Measurements from ENCODE around the gene PPL. TPM values are rescaled to one million over a fixed set of nuclear protein-coding genes. Genes with fewer than 3 reads are reported as not detected.
"Not testable (repeated sequence)": the region's sequence is repeated elsewhere in the genome, so short reads cannot be mapped to it uniquely, and the experiment has no call there.

The PPL gene
- total RNA-seq, 1 donor from 2014 or later = 5.4 TPM

DNA sequence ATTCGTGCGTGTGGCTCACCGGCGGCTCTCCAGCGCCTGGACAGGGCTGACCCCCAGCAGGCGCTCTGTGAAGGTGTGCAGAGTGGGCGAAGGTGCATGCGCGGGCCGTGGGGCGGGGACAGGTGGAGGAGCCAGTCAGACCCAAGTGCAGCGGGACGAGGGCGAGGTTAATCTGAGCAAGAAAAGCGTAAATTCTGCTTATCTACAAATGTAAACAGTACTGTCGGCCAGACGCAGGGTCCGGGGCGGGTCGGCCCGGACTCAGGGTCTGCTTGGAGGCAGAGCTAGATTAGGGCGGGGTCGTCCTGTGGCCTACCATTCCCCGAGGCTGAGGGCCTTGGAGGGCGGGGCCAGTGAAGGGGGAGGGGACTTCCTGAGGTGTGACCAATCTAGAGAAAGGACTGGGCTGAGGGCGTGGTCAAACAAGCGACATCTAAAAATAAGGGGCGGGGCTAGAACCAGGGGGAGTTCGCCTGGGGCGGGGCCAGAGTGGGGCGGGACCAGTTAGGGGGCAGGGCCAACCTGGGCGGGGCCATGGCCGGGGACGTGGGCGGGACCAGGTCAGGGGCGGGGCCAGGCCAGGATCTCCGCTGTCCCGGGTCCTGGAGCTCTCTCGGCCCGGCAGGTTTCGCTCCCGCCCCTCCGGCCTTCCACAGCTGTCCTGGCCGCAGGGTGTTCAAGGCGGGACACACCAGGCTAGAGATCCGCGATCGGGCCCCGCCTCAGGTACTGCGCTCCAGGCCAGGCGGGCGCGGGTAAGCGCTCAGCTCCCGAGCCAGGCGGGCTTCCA lies 21.0 kb upstream of the PPL start, which contains the start of gene SEC14L5:
Gene SEC14L5 (plus strand): TSS at position 611 of the 790 bp plus-strand sequence. CDS start 994 bp downstream, outside the sequence.
- peak; percentile 98 to 99 for DNase-seq (ENCODE audit: low read depth in 2 of 2)

DNA sequence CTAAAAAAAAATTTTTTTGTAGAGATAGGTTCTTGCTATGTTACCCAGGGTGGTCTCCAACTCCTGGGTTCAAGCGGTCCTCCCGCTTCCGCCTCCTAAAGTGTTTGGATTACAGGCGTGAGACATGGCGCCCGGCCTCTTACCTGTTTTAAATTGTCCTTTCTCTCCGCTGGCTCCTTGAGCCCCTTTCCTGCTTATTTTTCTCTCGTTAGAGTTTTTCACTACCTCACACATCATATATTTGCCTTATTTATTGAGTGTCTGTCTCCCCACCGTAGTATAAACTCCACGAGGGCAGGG lies 20.4 kb upstream of the PPL start:
- no peak for DNase-seq (ENCODE audit: low read depth in 2 of 2)

DNA sequence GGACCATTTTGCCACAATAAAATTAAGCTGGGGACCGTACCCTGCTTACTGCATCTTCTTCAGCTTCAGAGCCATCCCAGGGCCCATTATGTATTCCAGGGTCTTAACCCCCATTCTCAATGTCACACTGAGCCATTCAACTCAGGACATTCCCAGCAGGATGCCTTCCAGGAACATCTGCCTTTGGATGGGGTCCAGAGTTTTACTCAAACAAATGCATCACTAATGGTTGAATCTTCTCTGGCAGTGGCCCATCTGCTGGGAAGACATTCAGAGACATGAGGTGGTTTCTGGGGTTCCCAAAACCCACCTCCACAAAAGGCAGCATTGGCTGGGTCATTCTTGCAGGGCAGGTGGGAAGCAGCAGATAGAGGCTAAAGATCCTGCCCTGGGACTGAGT lies 17.8 kb upstream of the PPL start:
- DNase-seq (ENCODE audit: low read depth in 2 of 2) = no peak

DNA sequence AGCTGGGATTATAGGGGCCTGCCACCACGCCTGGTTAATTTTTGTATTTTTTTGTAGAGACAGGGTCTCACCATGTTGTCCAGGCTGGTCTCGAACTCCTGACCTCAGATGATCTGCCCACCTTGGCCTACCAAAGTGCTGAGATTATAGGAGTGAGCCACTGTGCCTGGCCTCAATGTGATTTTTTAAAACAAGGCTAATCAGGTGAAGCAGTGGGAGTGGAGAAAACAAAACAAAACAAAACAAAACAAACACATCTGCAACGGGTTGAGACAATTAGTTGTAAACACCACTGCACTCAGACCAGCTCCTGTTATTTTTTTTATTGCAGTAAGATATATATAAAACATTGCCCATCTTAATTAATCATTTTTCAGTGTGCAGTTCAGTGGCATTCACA lies 14.6 kb upstream of the PPL start:
- not testable (repeated sequence) for DNase-seq (ENCODE audit: low read depth in 2 of 2)

DNA sequence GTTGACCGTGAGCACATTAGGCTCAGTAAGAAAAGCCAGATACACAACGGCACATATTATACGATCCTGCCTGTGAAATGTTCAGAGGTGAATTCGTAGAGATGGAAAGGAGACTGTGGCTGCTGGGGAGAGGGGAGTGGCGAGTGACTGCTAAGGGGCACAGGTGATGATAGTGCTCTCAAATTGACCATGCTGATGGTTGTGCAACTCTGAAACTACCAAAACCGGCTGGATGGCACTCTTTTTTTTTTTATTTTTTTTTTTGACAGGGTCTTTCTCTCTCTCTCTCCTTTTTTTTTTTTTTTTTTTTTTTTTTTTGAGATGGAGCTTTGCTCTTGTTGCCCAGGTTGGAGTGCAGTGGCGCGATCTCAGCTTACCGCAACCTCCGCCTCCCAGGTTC lies 13.0 kb upstream of the PPL start:
- no peak for DNase-seq (ENCODE audit: low read depth in 2 of 2)

DNA sequence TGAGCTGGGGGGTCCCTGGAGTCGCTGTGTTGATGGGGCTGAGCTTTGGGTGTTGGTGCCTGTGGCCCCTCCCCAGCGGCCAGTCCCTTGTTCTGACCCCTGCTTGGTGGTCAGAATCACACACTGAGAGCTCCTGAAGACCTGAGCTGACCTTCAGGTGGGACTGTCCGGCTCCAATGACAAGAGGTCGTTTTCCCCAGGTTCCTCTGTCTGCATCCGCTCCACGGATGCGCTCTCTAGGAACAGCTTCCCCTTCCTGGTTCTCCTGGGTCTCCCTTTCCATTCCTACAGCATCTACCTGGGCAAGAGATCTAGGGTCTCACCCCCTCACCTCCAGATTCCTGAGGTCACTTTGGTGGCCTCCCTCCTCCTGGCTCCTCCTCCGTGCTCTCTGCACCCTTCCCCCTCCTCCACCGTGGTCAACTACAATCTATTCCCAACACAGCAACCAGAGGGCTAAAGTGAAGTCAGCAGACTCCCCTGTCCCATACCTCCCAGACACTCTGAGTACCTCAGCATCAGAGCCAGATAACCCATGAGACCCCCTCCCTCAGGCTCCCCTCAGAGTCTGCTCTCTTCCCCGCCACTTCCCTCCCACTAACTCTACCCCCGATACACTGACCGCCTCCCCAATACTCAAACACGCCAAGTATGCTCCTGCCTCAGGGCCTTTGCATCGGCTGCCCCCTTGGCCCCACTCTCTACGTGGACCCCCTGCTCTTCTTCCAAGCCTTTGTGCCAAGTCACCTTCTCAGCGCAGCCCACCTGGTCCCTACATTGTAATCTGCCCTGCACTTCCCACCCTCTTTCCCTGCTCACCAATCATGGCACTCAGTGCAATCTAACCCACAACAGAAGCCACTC lies 12.2 kb upstream of the PPL start:
- DNase-seq (ENCODE audit: low read depth in 2 of 2) = no peak

DNA sequence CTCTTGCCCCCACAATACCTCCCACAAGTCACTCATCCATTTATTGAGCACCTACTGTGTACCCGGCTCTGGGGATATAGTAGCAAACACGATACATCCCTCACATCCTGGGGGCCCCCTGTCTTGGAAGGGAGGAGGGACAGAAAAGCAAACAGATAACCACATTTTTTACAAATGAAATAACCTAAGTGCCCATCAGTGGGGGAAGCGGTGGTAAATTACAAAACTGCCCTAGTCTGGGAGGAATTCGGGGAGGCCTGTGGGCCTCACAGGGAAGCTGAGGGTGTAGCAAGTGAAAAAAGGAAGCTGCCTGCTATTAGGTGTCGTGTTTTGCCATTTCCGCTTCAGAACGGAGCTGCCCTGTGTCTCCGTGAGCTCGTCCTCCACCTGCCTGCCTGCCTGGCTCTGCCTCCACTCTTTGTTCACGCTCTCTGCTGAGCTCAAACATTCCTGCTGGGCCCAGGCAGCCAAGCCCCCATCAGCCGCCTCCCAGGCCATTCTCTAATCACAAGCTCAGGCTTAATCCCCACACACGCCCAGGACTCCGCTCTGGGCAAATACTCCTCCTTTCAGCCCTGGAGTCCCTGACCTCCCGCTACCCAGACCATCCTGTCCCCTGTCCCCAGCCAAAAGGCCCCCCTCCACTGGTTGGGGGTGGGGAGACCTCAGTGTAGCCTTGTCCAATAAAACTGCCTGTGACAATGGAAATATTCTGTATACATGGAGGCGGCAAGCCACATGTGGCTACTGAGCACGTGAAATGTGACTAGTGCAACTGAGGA lies 11.0 kb upstream of the PPL start:
- peak in 1 of 2 donors; percentile 36 for DNase-seq (ENCODE audit: low read depth in 2 of 2)

DNA sequence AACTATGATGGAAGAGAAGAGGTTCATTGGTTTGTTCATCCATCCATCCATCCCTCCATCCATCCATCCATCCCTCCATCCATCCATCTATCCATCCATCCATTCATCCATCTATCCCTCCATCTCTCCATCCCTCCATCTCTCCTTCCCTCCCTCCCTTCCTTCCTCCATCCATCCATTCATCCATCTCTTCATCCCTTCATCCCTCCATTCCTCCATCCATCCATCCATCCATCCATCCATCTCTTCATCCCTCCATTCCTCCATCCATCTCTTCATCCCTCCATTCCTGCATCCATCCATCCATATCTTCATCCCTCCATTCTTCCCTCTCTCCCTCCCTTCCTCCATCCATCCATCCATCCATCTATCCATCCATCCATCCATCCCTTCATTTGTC lies 10.0 kb upstream of the PPL start:
- no peak for DNase-seq (ENCODE audit: low read depth in 2 of 2)

DNA sequence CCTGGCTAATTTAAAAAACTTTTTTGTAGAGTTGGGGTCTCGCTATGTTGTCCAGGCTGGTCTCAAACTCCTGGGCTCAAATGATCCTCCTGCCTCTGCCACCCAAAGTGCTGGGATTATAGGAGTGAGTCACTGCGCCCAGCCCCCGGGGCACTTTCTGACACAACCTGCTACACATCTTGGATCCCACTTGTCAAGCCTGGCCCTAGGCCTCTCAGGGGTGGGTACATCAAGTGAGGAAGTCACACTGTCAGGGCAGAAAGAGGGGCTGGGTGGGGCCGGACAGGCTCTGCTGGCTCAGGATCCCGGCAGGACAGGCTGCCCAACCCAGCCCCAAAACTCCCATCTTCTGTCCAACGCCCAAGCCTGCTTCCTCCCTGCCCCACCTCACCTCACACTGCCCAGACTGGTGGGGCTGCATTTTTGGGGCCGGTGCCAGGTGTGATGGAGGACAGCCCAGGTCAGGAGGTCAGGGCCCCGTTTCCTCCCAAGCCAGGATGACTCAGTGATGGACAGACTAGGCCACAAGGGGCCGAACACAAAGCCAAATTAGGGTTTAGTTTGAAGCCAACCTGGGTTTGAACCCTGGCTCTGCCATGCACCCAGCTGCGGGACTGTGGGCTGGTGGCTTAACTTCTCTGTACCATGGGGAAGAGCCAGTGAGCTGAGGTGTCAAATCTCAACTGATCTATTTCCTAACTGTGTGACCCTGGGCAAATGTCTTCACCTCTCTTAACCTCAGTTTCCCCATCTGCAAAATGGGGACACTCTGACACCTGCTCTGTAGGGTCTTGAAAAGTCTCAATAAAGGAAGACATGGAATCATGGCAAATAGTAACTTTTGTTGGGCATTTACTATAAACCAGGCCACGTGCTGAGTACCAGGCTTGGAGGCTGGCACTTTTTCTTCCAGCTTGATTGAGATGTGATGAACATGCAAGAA lies 8.9 kb upstream of the PPL start:
- DNase-seq (ENCODE audit: low read depth in 2 of 2) = no peak

DNA sequence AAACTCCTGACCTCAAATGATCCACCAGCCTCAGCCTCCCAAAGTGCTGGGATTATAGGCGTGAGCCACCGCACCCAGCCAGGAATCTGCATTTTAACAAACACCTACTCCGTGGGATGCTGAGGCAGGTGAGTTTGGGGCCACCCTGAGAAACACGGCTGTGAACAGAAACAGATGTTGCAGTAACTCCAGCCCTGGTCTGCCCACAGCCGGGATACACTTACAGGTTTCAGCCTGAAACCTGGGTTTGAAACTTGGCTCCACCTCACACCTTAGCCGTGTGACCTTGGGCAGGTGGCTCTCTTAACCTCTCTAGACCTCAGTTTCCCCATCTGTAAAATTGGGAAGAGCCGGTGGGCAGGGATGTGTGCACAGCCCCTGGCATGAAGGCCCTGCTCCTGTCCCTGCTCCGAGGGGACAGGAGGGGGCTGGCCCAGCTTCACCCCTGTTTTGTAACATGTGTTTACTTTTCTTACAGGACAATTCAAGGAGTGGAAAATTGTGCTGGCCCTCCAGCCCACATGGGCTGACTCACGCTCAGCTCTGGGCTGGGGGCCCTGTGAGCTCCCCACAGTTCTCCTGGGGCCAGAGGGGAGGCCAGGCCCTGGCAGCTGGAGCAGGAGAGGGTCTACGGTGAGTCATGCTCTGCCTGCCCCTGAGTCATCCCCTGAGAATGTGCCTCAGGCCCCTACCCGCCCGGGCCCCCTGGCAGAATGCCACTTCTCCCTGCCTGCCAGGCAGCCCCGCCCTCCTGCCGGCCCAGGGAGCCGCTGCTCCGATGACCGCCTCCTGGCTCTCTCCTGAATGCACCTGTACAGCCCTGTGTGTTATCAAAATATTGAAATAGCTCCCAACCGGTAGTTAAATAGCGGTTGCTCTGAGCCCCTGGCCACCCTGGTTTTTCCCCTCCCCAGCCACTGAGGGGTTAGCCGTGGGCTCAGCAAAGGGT lies 7.7 kb upstream of the PPL start:
- DNase-seq (ENCODE audit: low read depth in 2 of 2) = peak; percentile 91 to 94

DNA sequence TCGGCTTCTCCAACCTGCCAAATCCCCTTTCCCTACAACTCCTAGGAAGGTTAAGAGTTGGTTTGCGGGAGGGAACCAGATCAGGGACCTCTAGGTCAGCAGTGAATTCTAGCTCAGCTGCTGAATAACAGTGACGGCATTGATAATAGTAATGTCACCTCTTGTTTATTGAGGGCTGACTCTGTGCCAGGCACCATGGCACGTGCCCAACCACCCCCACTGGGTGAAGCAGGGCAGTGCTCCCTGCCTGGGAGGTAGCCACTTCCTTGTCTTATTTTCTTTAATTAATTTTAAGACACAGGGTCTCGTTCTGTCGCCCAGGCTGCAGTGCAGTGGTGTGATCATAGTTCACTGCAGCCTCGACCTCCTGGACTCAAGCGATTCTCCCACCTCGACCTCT lies 5.5 kb upstream of the PPL start:
- DNase-seq (ENCODE audit: low read depth in 2 of 2) = no peak

DNA sequence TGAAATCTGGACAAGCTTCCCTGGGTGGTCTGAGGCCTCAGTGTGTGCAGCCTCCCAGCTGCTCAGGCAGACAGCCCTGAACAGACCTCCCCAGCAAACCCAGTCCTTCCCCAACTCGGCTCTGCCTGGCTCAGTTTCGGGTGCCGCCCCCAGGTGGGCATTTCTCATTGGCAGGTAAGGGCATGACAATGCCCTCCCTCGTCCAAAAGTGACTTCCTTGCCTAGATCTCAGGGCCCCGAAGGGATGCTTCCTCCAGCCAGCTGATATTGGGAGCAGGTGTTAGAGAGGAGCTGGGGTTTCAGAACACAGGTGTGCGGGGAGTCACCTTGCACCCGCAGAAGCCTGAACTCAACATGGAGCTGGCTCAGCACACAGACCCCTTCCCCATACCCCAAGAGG lies 3.8 kb upstream of the PPL start:
- no peak for DNase-seq (ENCODE audit: low read depth in 2 of 2)

DNA sequence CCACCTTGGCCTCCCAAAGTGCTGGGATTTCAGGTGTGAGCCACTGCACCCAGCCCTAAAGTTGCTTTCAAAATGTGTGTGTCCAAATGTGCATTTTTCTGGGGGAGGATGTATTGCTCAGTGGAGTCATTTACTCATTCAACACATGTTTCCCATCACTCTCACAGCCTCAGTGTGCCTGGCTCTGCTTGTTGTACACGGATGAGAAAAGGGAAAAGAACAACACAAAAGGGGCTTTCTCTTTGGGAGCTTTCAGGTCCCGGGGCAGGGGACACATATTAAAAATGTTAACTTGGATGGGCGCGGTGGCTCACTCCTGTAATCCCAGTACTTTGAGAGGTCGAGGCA lies 1.7 kb upstream of the PPL start:
- DNase-seq (ENCODE audit: low read depth in 2 of 2) = no peak

DNA sequence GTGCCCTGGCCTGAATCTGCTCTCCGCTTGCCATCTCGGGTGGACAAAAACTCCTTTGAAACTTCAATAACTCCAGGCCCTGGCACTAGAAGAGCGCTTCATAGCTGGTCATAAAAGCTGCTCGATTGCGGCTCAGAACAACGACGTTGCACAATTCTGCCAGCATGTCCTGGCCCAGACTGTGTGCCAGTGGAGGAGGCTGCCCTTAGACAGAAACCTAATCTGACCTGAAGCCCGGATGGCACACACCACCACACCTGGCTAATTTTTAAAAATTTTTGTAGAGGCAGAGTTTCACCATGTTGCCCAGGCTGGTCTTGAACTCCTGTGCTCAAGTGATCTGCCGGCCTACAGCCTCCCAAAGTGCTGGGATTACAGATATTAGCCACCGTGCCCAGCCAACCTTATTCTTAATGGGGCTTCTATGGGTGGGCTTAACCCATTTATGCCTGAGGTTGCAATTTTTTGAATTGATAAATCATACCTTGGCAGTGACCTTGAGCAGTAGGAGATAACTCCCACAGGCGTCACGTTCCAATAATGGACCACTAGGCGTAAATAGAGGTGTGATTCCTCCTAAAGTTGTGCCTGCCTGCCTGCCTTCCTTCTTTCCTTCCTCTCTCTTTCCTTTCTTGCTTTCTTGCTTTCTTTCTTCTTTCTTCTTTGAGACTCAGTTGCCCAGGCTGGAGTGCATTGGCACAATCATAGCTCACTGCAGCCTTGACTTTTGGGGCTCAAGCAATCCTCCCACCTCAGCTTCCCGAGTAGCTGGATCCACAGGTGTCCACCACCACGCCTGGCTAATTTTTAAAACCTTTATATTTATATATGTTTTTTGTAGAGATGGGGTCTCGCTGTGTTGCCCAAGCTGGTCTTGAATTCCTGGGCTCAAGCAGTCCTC lies 1.1 kb upstream of the PPL start:
- DNase-seq (ENCODE audit: low read depth in 2 of 2) = no peak

DNA sequence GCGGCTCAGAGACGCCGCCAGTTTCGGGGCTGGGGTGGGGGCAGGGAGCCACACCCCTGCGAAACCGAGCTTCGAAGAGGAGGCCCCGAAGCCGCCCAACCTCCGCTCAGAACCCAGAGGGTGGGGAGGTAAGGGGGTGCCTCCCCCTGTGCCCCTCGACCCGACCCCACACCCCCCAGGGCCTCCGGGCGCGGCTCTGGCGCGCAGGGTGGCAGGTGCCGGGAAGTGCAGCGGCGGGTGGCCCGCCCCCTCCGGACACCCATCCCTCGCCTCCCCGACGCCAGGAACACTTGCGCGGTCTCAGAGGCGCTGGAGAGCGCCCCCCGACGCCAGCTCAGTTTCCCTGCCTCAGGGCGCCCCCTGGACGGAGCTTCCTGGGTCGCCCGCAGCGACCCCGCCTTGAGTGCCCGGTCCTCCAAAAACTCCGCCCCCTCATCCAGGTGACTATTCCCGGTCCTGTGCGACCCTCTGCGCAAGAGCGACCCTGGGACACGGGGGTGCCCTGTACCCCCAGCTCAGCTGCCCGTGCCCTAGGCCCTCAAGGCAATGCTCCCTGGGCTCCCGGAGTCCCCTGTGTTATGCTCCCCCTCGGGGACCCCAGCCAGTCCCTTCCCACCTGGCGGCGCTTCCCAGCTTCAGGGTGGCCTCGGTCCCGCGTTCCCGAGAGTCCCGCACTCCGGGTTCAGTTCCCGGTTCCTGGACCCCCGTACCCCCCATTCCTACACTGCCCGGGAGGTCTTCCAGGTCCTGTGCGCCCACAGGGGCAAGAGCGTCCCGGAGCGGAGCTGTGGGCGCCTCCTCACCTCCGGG lies 562 bp downstream of the PPL start:
- DNase-seq (ENCODE audit: low read depth in 2 of 2) = no peak

DNA sequence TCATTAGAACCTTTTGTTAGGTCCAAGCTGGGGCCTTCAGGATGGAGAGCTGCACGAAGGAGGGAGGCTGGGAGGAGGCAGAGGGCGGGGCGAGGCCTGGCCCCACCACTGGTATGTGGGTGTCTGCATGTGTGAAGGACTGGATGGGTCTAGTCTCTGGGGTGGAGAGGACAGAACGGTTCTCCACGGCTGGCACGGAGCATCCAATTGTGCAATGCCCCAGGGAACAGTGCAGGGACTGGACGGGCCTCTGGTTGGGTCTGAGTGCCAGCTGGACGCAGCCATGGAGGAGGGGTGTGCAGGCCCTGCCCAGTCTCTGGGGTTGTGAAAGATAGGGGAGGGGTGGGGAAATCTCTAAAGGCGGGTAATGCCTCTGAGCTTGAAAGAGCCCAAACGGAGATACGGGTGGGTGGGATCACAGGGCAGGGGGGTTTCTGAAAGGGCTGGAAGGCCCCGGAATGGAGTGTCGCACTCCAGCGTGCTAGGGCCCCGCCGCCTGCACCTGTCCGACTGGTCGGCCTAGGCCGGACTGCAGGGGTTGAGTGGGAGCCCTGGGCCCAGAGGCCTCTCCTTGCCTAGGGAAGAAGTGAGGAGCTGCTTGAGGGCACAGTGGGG lies 1.6 kb downstream of the PPL start:
- DNase-seq (ENCODE audit: low read depth in 2 of 2) = no peak

DNA sequence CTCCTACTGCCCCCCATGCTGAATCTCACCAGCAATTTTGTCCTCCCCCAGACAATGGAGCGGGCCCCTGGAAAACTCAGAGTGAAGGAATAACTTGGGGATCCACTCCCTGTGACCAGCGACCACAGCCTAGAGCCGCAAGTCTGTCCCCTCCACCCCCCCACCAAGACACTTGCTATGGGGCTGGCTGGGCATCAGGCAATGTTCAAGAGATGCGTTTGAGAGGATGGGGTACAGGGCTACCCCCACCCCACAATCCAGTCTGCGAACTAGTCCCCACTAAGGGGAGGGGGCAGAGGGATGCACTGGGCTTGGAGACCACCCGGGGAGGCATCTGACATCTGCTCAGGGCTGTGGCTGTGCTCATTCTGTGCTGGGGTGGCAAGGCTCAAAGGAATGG lies 2.4 kb downstream of the PPL start:
- no peak for DNase-seq (ENCODE audit: low read depth in 2 of 2)
